Activated CD4-positive, alpha-beta T cell treated with anti-CD3 and anti-CD28 coated beads, Interleukin-2, amount 50 U/mL, for 24 hours (primary cell): ENCODE results near the gene ADAMTS12.
"Not testable (repeated sequence)": the region's sequence is repeated elsewhere in the genome, so short reads cannot be mapped to it uniquely, and the experiment has no call there.

Experiments used
- DNase-seq, 2 donors: peaks; one replicate each; pipeline ENCODE4 v3.0.0-alpha.2; 2020; ENCODE audit warnings: low read depth in 1 of 2, low spot score in 1 of 2

Gene ADAMTS12

GRCh38 chr5:33539790-33540189 is 352.0 kb downstream of the ADAMTS12 start:
- not testable (repeated sequence) for DNase-seq

GRCh38 chr5:33539212-33539611 is 352.6 kb downstream of the ADAMTS12 start:
- DNase-seq = no peak

GRCh38 chr5:33538201-33538600 is 353.6 kb downstream of the ADAMTS12 start:
- DNase-seq = no peak

GRCh38 chr5:33537240-33537639 is 354.6 kb downstream of the ADAMTS12 start:
- DNase-seq = no peak

DNA sequence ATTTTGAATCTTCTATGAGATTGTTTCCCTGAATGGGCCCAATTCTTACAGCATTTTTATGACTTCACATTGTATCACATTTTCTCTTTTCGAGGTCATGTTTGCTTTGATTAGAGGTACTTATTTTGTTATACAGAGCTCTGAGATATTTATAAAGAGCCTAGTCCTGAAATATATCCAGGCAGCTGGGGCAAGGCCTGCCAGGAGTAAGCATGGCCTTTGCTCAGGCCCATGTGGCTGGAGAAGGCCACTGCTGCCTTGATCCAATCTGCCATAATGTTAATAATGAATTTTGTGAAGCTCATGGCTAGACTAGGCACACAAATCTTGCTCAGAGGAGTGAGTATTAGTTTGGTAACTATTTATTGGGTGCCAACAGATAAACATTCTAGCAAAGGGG is 355.0 kb downstream of the ADAMTS12 start:
- DNase-seq = no peak

DNA sequence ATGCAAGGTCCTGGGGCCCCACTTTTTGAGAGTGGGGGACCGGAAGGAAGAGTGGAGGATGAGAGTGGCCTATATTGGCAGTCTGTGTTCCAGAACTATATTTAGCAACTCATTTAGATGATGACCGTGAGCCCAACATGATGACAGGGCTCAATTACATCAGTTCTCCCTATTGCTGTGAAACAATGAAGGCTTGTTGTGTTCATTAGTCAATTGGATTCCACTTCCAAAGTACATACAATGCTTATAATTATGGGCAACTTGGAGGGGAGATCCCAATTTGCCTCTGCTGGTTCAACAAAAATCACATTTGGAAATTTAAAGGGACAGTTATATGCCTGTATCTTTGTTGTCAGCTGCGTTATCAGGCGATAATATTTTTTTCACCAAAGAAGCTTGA is 360.0 kb downstream of the ADAMTS12 start:
- no peak for DNase-seq

- DNase-seq = no peak
Measured at GRCh38 chr5:33531037-33531298, 360.8 kb downstream of the ADAMTS12 start.

DNA sequence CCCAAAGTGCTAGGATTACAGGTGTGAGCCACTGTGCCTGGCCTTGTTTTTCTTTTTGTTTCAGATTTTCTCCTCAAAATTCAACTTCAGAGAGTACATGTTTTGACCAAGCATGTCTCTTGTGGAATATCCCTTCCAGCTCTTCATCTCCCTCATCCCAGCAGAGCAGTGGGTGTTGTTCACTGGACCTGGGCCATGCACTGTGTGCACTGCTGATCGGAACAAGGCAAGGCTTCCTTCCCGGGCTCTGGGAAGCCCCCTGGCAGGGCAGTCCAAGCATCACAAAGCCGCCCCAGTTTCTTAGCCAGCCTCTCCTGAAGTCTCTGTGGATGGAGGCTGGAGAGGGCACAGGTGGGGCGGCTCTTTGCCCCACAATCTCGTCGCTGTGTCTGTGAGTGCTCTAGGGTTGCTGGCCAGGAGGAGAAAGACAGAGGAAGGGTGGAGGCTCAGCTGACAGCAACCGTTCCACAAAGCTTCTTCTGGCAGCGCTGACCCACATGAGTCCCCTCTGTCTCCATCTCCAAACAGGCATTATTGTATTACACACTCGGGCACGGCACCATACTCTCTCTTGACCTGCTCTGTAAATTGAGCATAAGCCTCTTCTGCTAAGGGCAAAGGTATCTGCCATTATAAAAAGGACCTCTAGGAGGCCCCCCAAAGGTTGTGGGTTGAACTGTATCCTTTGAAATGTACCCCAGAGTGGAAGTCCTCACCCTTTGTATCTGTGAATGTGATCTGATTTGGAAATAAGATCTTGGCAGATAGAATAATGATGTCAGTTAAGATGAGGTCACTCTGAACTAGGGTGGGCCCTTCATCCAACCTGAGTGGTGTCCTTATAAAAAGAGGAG is 361.4 kb downstream of the ADAMTS12 start:
- DNase-seq = no peak

GRCh38 chr5:33527696-33528095 is 364.1 kb downstream of the ADAMTS12 start:
- DNase-seq = no peak

- DNase-seq = no peak
Measured at GRCh38 chr5:33526755-33527154, 365.0 kb downstream of the ADAMTS12 start.

DNA sequence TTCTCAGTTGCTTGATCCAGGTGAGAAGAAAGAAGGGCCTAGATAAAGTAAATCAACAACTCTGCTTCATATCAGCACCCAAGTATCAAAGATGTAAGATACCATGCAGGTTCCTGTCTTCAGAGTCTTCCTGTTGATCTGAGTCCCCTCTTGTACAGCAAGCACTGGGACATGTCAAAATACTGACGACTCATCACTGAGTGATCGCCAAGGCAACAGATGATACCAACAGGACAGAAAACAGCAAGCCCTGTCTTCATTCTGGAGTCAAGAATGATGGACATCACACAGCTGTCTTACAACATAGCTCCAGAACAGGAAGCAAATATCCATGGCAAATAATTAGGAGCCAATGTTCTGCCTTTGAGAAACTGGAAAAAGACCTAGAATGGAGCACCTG is 367.3 kb downstream of the ADAMTS12 start:
- no peak for DNase-seq

DNA sequence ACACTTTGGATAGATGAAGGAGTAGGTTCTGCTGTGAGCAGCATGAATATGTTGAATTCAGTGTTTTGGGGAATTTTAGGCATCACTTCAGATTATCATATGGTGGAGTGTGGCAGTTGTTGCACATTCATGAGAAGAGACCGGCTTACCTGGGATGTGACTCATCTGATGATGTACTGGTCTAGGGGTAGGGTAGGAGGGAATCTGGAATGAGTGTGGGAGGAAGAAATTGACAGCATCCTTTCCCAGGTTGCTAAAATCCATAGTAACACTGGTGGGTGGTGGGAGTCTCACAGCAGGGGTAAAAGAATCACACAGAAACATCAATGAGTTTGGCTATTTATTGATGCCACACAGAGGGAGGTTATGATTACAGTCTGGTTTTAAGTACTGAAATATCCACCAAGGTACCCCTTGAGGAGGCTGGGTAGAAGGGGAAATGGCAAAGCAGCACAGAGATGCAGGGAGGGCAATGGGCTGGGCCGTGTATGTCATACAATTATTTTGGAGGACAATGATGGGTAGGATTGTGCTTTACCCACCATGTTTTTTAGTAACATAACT is 368.5 kb downstream of the ADAMTS12 start:
- DNase-seq = no peak

DNA sequence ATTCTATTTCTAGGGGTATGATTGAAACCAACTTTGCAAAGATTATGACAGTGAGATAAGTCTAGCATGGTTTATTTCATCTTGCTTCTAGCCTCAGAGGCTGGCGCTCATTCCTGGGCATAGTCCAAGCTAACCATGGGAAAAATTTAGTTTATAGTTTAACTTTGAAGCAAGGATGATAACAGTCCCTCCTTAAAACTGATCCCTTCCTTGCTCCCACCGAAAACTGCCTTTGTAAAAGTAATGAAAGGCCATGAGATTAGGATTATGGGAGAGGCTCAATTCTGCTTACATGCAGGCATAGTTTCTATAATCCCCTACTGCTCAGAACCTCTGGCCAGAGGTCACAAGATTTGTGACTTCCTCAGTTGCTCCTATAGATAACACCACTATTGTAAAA is 375.4 kb downstream of the ADAMTS12 start:
- no peak for DNase-seq

GRCh38 chr5:33515366-33515765 is 376.4 kb downstream of the ADAMTS12 start:
- DNase-seq = not testable (repeated sequence)

DNA sequence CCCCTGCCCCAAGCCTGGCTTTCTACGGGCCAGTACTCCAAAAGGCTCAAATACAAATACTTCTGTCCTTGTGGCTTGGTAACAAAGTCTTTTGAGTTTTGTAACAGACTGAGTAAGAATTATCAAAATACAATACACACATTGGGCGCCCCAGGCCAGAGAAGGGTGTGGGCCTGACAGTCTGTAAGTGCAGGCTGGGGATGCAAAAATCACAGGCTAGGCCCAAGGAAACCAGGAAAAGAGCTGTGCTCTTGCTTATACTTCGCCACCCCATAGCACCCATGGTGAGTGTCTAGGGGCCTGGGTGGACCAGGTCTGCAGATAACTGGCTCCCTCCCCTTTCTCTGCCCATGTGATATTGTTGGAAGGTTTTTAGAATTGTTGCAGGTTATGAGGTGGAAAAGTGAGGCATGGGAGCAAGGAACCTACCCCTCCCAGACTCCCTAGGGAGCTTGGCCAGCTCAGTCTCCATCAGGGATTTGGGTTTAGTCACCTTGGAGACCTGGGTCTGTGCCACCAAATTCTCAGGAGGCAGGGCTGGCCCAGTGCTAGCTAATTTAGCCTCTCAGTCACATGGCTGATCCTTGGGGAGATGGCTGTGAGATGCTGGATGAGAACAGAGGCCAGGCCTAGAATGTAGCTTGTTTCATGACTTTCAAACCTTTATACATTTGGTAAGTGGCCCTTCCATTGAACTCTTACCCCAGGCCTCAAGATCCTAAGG is 378.2 kb downstream of the ADAMTS12 start:
- no peak for DNase-seq

DNA sequence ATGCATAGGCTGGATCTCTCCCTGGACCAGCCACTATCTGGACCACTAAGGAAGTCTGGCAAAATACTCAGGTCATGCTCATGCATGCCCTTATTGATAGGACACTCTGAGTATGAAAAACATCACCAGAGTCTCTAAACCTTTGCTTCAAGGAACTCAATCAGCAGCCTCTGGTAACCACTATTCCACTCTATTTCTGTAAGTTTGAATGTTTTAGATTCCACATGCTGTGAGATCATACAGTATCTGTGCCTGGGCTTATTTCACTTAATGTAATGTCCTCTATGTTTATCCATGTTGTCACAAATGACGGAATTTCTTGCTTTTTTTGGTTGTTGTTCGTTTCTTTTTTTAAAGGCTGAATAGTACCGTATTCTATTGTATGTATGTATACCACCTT is 382.8 kb downstream of the ADAMTS12 start:
- no peak for DNase-seq

- DNase-seq = no peak
Measured at GRCh38 chr5:33507426-33507825, 384.4 kb downstream of the ADAMTS12 start.

GRCh38 chr5:33504570-33504969 is 387.2 kb downstream of the ADAMTS12 start:
- DNase-seq = no peak

DNA sequence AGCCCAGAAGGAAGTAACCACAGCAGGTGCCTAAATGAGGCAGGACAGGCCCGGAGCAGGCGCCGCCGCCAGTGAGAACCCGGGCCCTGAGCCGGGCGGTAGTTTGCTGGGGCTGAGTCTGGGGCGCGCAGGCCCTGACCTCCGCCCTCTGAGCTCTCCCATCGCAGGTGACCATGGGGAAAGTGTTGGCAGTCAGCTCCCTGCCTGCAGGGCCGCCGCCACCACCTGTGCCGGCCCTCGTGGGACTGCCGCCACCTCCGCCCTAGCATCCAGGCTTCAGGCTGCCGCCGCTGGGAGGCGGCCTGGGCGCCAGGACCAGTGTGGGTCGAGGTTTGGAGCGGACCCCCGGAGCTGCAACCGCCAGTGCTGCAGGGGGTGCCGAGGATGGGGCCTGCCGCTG is 389.9 kb downstream of the ADAMTS12 start:
- no peak for DNase-seq

DNA sequence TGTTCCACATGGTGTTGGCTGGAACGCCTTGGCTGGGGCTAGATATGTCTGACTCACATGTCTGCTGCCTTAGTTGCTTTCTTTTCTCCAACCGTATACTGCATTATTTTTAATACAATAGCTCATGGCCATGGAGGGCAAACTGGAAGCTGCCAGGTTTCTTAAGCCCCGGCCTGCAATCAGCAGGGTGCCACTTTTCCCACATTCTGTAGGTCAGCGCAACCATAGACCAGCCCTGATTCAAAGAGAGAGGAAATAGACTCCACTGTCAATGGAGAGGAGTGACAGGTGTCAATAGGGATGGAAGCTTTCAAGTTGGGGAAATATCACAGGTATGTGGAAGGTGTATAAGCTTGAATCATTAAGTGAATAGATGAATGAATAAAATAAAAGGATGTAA is 390.5 kb downstream of the ADAMTS12 start:
- DNase-seq = no peak

- no peak for DNase-seq
Measured at GRCh38 chr5:33494466-33494865, 397.3 kb downstream of the ADAMTS12 start.

DNA sequence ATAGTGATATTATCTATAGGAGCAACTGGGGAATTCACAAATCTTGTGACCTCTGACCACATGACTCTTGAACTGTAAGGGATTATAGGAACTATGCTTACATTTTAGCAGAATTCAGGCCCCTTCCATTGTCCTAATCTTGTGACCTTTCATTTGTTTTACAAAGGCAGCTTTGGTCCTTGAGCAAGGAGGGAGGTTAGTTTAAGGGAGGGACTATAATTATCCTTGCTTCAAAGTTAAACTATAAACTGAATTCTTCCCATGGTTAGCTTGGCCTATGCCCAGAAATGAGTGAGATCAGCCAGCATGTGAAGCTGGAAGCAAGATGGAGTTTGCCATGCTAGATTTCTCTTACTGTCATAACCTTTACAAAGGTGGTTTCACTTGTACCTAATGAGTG is 399.8 kb downstream of the ADAMTS12 start:
- DNase-seq = no peak
